Measurements from ENCODE around the gene TEAD1. TPM values are rescaled to one million over a fixed set of nuclear protein-coding genes. Genes with fewer than 3 reads are reported as not detected.

The TEAD1 gene
- polyA plus RNA-seq, 1 donor (not counting 4 experiments of a cell fraction or from before 2014, with no cell fraction given): 32.7 TPM

GRCh38 chr11:12642806-12643428, 31.3 kb upstream of the TEAD1 start:
- H3K27ac ChIP-seq (ENCODE audit: control insufficient read depth, insufficient read depth, low read length): no peak overlapping the region
- H3K27me3 ChIP-seq (ENCODE audit: control insufficient read depth, extremely low read depth, insufficient read depth, low read length): no peaks in the 10 kb centered on the region
- no peaks in the 10 kb centered on the region for H3K36me3 ChIP-seq (ENCODE audit: control insufficient read depth in 2 of 2, extremely low read depth in 1 of 2, insufficient read depth in 2 of 2, low read length in 2 of 2)
- no peaks in the 10 kb centered on the region for H3K79me2 ChIP-seq (ENCODE audit: control insufficient read depth, insufficient read depth, low read length)
- FAIRE-seq: no peak
- H3K4me1 ChIP-seq (ENCODE audit: control insufficient read depth, extremely low read depth, insufficient read depth, low read length): no peaks in the 10 kb centered on the region
- H3K9me3 ChIP-seq (ENCODE audit: control insufficient read depth, low read depth, low read length): no peaks in the 10 kb centered on the region
- no peak overlapping the region for H2AFZ ChIP-seq (ENCODE audit: control insufficient read depth, low read length)
- H3K9ac ChIP-seq (ENCODE audit: control insufficient read depth, extremely low read depth, insufficient read depth, low read length): no peak overlapping the region
- no peak for DNase-seq (ENCODE audit: low read depth, low spot score)
- no peaks in the 10 kb centered on the region for H3K9me1 ChIP-seq (ENCODE audit: control insufficient read depth, extremely low read depth, insufficient read depth, low read length)
- no peaks in the 10 kb centered on the region for H4K20me1 ChIP-seq (ENCODE audit: control insufficient read depth, extremely low read depth, insufficient read depth, low read length)
- no peak overlapping the region for H3K4me2 ChIP-seq (ENCODE audit: control insufficient read depth, extremely low read depth, insufficient read depth, low read depth, low read length)
- dilution Hi-C loops (cut with MboI; ENCODE audit: extremely low pct_ligation_motif_present, low sequenced_read_pairs): no loop called here
- TF ChIP-seq EZH2 (IDR thresholded peaks at IDR 0.05; ENCODE audit: low read length): no peak
- TF ChIP-seq CTCF (optimal IDR thresholded peaks at IDR 0.05 in 1 of 3, IDR thresholded peaks at IDR 0.05 in 1 of 3, conservative IDR thresholded peaks at IDR 0.05 in 1 of 3; ENCODE audit: extremely low read depth in 1 of 3, insufficient read depth in 2 of 3, low read length in 3 of 3): no peak
- H3K4me3 ChIP-seq (ENCODE audit: control insufficient read depth in 2 of 3, extremely low read depth in 1 of 3, insufficient read depth in 2 of 3, low read depth in 1 of 3, low read length in 3 of 3): no peak overlapping the region

GRCh38 chr11:12646478-12646877, 27.7 kb upstream of the TEAD1 start:
- no peak overlapping the region for H2AFZ ChIP-seq (ENCODE audit: control insufficient read depth, low read length)
- FAIRE-seq: no peak
- no peaks in the 10 kb centered on the region for H3K4me1 ChIP-seq (ENCODE audit: control insufficient read depth, extremely low read depth, insufficient read depth, low read length)
- H3K36me3 ChIP-seq (ENCODE audit: control insufficient read depth in 2 of 2, extremely low read depth in 1 of 2, insufficient read depth in 2 of 2, low read length in 2 of 2): no peaks in the 10 kb centered on the region
- no peaks in the 10 kb centered on the region for H4K20me1 ChIP-seq (ENCODE audit: control insufficient read depth, extremely low read depth, insufficient read depth, low read length)
- H3K4me2 ChIP-seq (ENCODE audit: control insufficient read depth, extremely low read depth, insufficient read depth, low read depth, low read length): no peak overlapping the region
- H3K79me2 ChIP-seq (ENCODE audit: control insufficient read depth, insufficient read depth, low read length): no peaks in the 10 kb centered on the region
- dilution Hi-C loops (cut with MboI; ENCODE audit: extremely low pct_ligation_motif_present, low sequenced_read_pairs): no loop called here
- no peak overlapping the region for H3K27ac ChIP-seq (ENCODE audit: control insufficient read depth, insufficient read depth, low read length)
- no peak overlapping the region for H3K4me3 ChIP-seq (ENCODE audit: control insufficient read depth in 2 of 3, extremely low read depth in 1 of 3, insufficient read depth in 2 of 3, low read depth in 1 of 3, low read length in 3 of 3)
- no peaks in the 10 kb centered on the region for H3K27me3 ChIP-seq (ENCODE audit: control insufficient read depth, extremely low read depth, insufficient read depth, low read length)
- no peak overlapping the region for H3K9ac ChIP-seq (ENCODE audit: control insufficient read depth, extremely low read depth, insufficient read depth, low read length)
- TF ChIP-seq EZH2 (IDR thresholded peaks at IDR 0.05; ENCODE audit: low read length): no peak
- no peak for TF ChIP-seq CTCF (optimal IDR thresholded peaks at IDR 0.05 in 1 of 3, IDR thresholded peaks at IDR 0.05 in 1 of 3, conservative IDR thresholded peaks at IDR 0.05 in 1 of 3; ENCODE audit: extremely low read depth in 1 of 3, insufficient read depth in 2 of 3, low read length in 3 of 3)
- H3K9me1 ChIP-seq (ENCODE audit: control insufficient read depth, extremely low read depth, insufficient read depth, low read length): no peaks in the 10 kb centered on the region
- DNase-seq (ENCODE audit: low read depth, low spot score): no peak
- H3K9me3 ChIP-seq (ENCODE audit: control insufficient read depth, low read depth, low read length): no peaks in the 10 kb centered on the region
